Measurements from ENCODE around the gene BNC2. TPM values are rescaled to one million over a fixed set of nuclear protein-coding genes. Genes with fewer than 3 reads are reported as not detected.

The BNC2 gene
- total RNA-seq, 1 experiment from 2014 or later: 2.9 TPM

DNA sequence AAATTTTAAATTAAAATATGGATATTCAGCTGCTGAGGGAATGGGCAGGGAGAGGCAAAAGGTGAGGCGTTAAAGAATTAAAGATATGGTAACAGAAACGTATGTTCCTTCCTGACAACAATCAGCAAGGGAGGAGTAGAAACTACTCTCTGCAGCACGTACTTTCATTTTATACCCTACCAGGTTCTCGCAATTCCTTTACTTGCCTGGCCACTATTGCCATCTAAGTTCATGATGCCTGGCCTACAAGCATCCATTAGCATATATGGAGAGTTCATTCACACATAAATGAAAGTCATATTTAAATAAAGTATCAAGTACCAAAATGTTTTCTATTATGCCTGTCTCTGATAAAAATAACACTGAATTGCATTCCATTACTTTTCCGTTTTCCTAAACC lies 125.1 kb downstream of the BNC2 start:
- BruUV-seq (replicated peaks): no TSS peak
- Histone ChIP-seq H3K9me3 (ENCODE audit: insufficient read depth, low read depth) (no peaks in the 10 kb centered on the region), H3K4me3 (no peak overlapping the region), H3K4me1 (replicated peaks; ENCODE audit: insufficient read depth) (no peaks in the 10 kb centered on the region), H3F3A (ENCODE audit: insufficient read depth, low read depth) (no peaks in the 10 kb centered on the region), H3K4me2 (no peak overlapping the region), H3K27ac (no peak overlapping the region), H4K20me1 (ENCODE audit: insufficient read depth) (no peaks in the 10 kb centered on the region), H3K36me3 (ENCODE audit: low read depth) (no peaks in the 10 kb centered on the region), H2AFZ (no peak overlapping the region), H3K79me2 (ENCODE audit: low read depth) (no peaks in the 10 kb centered on the region), H3K27me3 (ENCODE audit: insufficient read depth, low read depth) (no peaks in the 10 kb centered on the region), H3K9me2 (ENCODE audit: insufficient read depth) (no peaks in the 10 kb centered on the region)
- TF ChIP-seq EZH2 (IDR thresholded peaks at IDR 0.05; ENCODE audit: low read depth): no peak
- TF ChIP-seq, protein P1, sequence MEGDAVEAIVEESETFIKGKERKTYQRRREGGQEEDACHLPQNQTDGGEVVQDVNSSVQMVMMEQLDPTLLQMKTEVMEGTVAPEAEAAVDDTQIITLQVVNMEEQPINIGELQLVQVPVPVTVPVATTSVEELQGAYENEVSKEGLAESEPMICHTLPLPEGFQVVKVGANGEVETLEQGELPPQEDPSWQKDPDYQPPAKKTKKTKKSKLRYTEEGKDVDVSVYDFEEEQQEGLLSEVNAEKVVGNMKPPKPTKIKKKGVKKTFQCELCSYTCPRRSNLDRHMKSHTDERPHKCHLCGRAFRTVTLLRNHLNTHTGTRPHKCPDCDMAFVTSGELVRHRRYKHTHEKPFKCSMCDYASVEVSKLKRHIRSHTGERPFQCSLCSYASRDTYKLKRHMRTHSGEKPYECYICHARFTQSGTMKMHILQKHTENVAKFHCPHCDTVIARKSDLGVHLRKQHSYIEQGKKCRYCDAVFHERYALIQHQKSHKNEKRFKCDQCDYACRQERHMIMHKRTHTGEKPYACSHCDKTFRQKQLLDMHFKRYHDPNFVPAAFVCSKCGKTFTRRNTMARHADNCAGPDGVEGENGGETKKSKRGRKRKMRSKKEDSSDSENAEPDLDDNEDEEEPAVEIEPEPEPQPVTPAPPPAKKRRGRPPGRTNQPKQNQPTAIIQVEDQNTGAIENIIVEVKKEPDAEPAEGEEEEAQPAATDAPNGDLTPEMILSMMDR (conservative IDR thresholded peaks at IDR 0.05): no peak
- CTCF ChIA-PET: no interaction called here
- POLR2A ChIA-PET (ENCODE audit: unreplicated experiment): no interaction called here
- no peak for DNase-seq
- intact Hi-C loops (cut with micrococcal nuclease; ENCODE audit: unreplicated experiment): no loop called here

GRCh38 chr9:16744394-16744793 lies 126.1 kb downstream of the BNC2 start:
- H3K79me2 ChIP-seq (ENCODE audit: low read depth): no peaks in the 10 kb centered on the region
- H3K27me3 ChIP-seq (ENCODE audit: insufficient read depth, low read depth): no peaks in the 10 kb centered on the region
- H3K4me3 ChIP-seq: no peak overlapping the region
- H3K4me2 ChIP-seq: no peak overlapping the region
- H3K4me1 ChIP-seq (replicated peaks; ENCODE audit: insufficient read depth): no peaks in the 10 kb centered on the region
- H3F3A ChIP-seq (ENCODE audit: insufficient read depth, low read depth): no peaks in the 10 kb centered on the region
- no peaks in the 10 kb centered on the region for H4K20me1 ChIP-seq (ENCODE audit: insufficient read depth)
- CTCF ChIA-PET: no interaction called here
- intact Hi-C loops (cut with micrococcal nuclease; ENCODE audit: unreplicated experiment): no loop called here
- H3K36me3 ChIP-seq (ENCODE audit: low read depth): no peaks in the 10 kb centered on the region
- POLR2A ChIA-PET (ENCODE audit: unreplicated experiment): no interaction called here
- TF ChIP-seq, protein P1 (conservative IDR thresholded peaks at IDR 0.05): no peak
- no peak for TF ChIP-seq EZH2 (IDR thresholded peaks at IDR 0.05; ENCODE audit: low read depth)
- no TSS peak for BruUV-seq (replicated peaks)
- no peaks in the 10 kb centered on the region for H3K9me2 ChIP-seq (ENCODE audit: insufficient read depth)
- H3K9me3 ChIP-seq (ENCODE audit: insufficient read depth, low read depth): no peaks in the 10 kb centered on the region
- no peak for DNase-seq
- H2AFZ ChIP-seq: no peak overlapping the region
- no peak overlapping the region for H3K27ac ChIP-seq

DNA sequence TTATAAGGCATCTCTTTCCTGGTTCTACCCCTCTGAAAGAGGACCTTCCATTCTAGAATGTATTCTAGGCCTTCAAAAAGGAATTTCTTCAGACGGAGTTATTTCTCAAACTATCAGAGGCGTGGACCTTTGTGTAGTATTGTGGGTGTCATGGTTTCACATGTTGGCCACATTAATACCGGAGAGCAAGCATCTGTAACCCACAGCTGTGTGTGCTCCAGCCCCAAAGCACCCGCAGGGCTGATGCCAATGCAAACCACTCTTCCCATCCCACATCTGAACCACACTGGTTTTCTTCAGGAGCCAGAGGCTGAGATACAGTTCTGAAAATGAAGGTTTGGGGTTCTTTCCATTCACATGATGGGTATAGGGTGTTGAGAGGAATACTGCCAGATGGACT lies 127.1 kb downstream of the BNC2 start:
- no peaks in the 10 kb centered on the region for H3K4me1 ChIP-seq (replicated peaks; ENCODE audit: insufficient read depth)
- CTCF ChIA-PET: no interaction called here

More for the DNA sequence above, 127.1 kb downstream of the BNC2 start:
- Histone ChIP-seq H3K4me2 (no peak overlapping the region), H3K9me3 (ENCODE audit: insufficient read depth, low read depth) (no peaks in the 10 kb centered on the region), H3K36me3 (ENCODE audit: low read depth) (no peaks in the 10 kb centered on the region), H3K79me2 (ENCODE audit: low read depth) (no peaks in the 10 kb centered on the region), H3K4me3 (no peak overlapping the region), H2AFZ (no peak overlapping the region), H3K27ac (no peak overlapping the region), H3K27me3 (ENCODE audit: insufficient read depth, low read depth) (no peaks in the 10 kb centered on the region), H3F3A (ENCODE audit: insufficient read depth, low read depth) (no peaks in the 10 kb centered on the region), H3K9me2 (ENCODE audit: insufficient read depth) (no peaks in the 10 kb centered on the region), H4K20me1 (ENCODE audit: insufficient read depth) (no peaks in the 10 kb centered on the region)
- no TSS peak for BruUV-seq (replicated peaks)
- TF ChIP-seq EZH2 (IDR thresholded peaks at IDR 0.05; ENCODE audit: low read depth): no peak
- TF ChIP-seq, protein P1 (conservative IDR thresholded peaks at IDR 0.05): no peak
- no peak for DNase-seq
- intact Hi-C loops (cut with micrococcal nuclease; ENCODE audit: unreplicated experiment): no loop called here
- POLR2A ChIA-PET (ENCODE audit: unreplicated experiment): no interaction called here

All from PC-9 (cell line).